Measurements from ENCODE around the gene RRP36.

GRCh38 chr6:43032326-43032725 is 10.9 kb downstream of the RRP36 start:
- no peak for TF ChIP-seq POLR2A (IDR thresholded peaks at IDR 0.05)
- TF ChIP-seq POLR2AphosphoS5 (IDR thresholded peaks at IDR 0.05): no peak
- TF ChIP-seq CTCF (IDR thresholded peaks at IDR 0.05): no peak
